PC-9 (cell line): Measurements from ENCODE around the gene ZNF485. TPM values are rescaled to one million over a fixed set of nuclear protein-coding genes. Genes with fewer than 3 reads are reported as not detected.

ENCODE experiments used
- BruUV-seq: library from RNA; stranded (reverse); fragments of 400-500 nt; replicated peaks from 2 replicates; lab custom pipeline; 2021; lab: Mats Ljungman, UMichigan
- CTCF ChIA-PET: fragments of 300-600 bp; sonication (Branson Sonifier 250); formaldehyde crosslinking; loops from one replicate; lab custom pipeline; 2022; ENCODE audit warnings: antibody characterized with exemption; lab: Charles Lee
- POLR2A ChIA-PET: fragments of 300-600 bp; sonication (Branson Sonifier 250); formaldehyde crosslinking; loops from one replicate; lab custom pipeline; 2022; ENCODE audit warnings: antibody characterized with exemption; ENCODE audit not compliant: unreplicated experiment; lab: Charles Lee
- DNase-seq, 2 experiments: peaks; one replicate each; pipeline versions ENCODE4 v3.0.0 to v3.0.0-alpha.2; 2015 to 2022; ENCODE audit warnings: mixed read lengths in 1 of 2
- H2AFZ ChIP-seq: fragments of 200-600 bp; sonication (generic); 2 replicates; pipeline ENCODE4 v1.8.1; 2017; ENCODE audit warnings: antibody characterized with exemption
- H3F3A ChIP-seq: fragments of 200-600 bp; sonication (generic); 2 replicates; pipeline ENCODE4 v1.8.1; 2017; ENCODE audit warnings: antibody characterized with exemption, mild to moderate bottlenecking, low read depth; ENCODE audit not compliant: insufficient read depth
- H3K27ac ChIP-seq: fragments of 200-600 bp; sonication (generic); 2 replicates; pipeline ENCODE4 v1.6.1; 2016; ENCODE audit warnings: mixed run types
- H3K27me3 ChIP-seq: fragments of 200-600 bp; sonication (generic); 2 replicates; pipeline ENCODE4 v1.6.1; 2016; ENCODE audit warnings: low read depth, mixed run types; ENCODE audit not compliant: insufficient read depth
- H3K36me3 ChIP-seq: fragments of 200-600 bp; sonication (generic); 2 replicates; pipeline ENCODE4 v1.6.1; 2016; ENCODE audit warnings: low read depth, mixed run types
- H3K4me1 ChIP-seq: fragments of 200-600 bp; sonication (generic); replicated peaks from 2 replicates; pipeline ENCODE4 v1.6.1; 2016; ENCODE audit warnings: mixed run types; ENCODE audit not compliant: insufficient read depth
- H3K4me2 ChIP-seq: fragments of 200-600 bp; sonication (generic); 2 replicates; pipeline ENCODE4 v1.6.1; 2017; ENCODE audit warnings: mixed run types
- H3K4me3 ChIP-seq: fragments of 200-600 bp; sonication (generic); 2 replicates; pipeline ENCODE4 v1.6.1; 2016; ENCODE audit warnings: mixed run types
- H3K79me2 ChIP-seq: fragments of 200-600 bp; sonication (generic); 2 replicates; pipeline ENCODE4 v1.6.1; 2017; ENCODE audit warnings: low read depth, mixed run types
- H3K9me2 ChIP-seq: fragments of 200-600 bp; sonication (generic); 2 replicates; pipeline ENCODE4 v1.8.1; 2017; ENCODE audit warnings: mild to moderate bottlenecking; ENCODE audit not compliant: insufficient read depth
- H3K9me3 ChIP-seq: fragments of 200-600 bp; sonication (generic); 2 replicates; pipeline ENCODE4 v1.8.1; 2016; ENCODE audit warnings: low read depth; ENCODE audit not compliant: insufficient read depth
- H4K20me1 ChIP-seq: fragments of 200-600 bp; sonication (generic); 2 replicates; pipeline ENCODE4 v1.8.1; 2017; ENCODE audit not compliant: insufficient read depth
- CTCF ChIP-seq: fragments of 200-600 bp; sonication (generic); conservative IDR thresholded peaks from 2 replicates; pipeline ENCODE4 v1.6.1; 2017; ENCODE audit warnings: mixed run types, antibody characterized with exemption, mild to moderate bottlenecking, moderate library complexity
- EZH2 ChIP-seq: fragments of 200-600 bp; sonication (generic); IDR thresholded peaks from 2 replicates; pipeline ENCODE4 v1.8.0; 2017; ENCODE audit warnings: antibody characterized with exemption, low read depth
- intact Hi-C: fragments of 100-400 bp; cut with micrococcal nuclease; formaldehyde crosslinking; loops from one replicate; pipeline ENCODE4 v1.10.0; 2022; ENCODE audit not compliant: unreplicated experiment
- total RNA-seq: library from RNA; stranded (reverse); gene quantifications from 2 replicates; pipeline ENCODE4 v1.2.3, GENCODE V29; 2021

The ZNF485 gene
- total RNA-seq, 1 experiment from 2014 or later = 2.1 TPM

- Histone ChIP-seq H3F3A (no peaks in the 10 kb centered on the region), H3K4me2 (no peak overlapping the region), H3K27me3 (no peaks in the 10 kb centered on the region), H3K36me3 (peaks cover 43% of the 10 kb centered on the region), H3K4me3 (no peak overlapping the region), H3K9me3 (peaks cover 64% of the 10 kb centered on the region), H4K20me1 (no peaks in the 10 kb centered on the region), H2AFZ (no peak overlapping the region), H3K27ac (no peak overlapping the region), H3K79me2 (no peaks in the 10 kb centered on the region), H3K9me2 (no peaks in the 10 kb centered on the region), H3K4me1 (no peaks in the 10 kb centered on the region)
- BruUV-seq = no TSS peak
- intact Hi-C loops = no loop called here
- POLR2A ChIA-PET = no interaction called here
- CTCF ChIA-PET = no interaction called here
- TF ChIP-seq CTCF (no peak), EZH2 (no peak)
- DNase-seq = no peak
Observed at GRCh38 chr10:43616697-43617370, 10.6 kb downstream of the ZNF485 start.

- 0 out of 2 replicates have a peak, but pooled peaks cover 9% of the 10 kb centered on the region for H3K4me1 ChIP-seq
- H3K9me3 ChIP-seq = peaks cover 55% of the 10 kb centered on the region
- DNase-seq = no peak
- peaks cover 22% of the 10 kb centered on the region for H3K36me3 ChIP-seq
- BruUV-seq = no TSS peak
- no peaks in the 10 kb centered on the region for H3F3A ChIP-seq
- H2AFZ ChIP-seq = no peak overlapping the region
- H3K4me3 ChIP-seq = no peak overlapping the region
- intact Hi-C loops = no loop called here
- no peak overlapping the region for H3K27ac ChIP-seq
- no peaks in the 10 kb centered on the region for H3K9me2 ChIP-seq
- POLR2A ChIA-PET = no interaction called here
- no peaks in the 10 kb centered on the region for H3K79me2 ChIP-seq
- no peak for TF ChIP-seq CTCF
- no peak for TF ChIP-seq EZH2
- H3K4me2 ChIP-seq = no peak overlapping the region
- CTCF ChIA-PET = no interaction called here
- H3K27me3 ChIP-seq = no peaks in the 10 kb centered on the region
- no peaks in the 10 kb centered on the region for H4K20me1 ChIP-seq
Observed at GRCh38 chr10:43619368-43619767, 13.1 kb downstream of the ZNF485 start.

- intact Hi-C loops = no loop called here
- H3K4me3 ChIP-seq = no peak overlapping the region
- POLR2A ChIA-PET = no interaction called here
- H3K27me3 ChIP-seq = no peaks in the 10 kb centered on the region
- DNase-seq = no peak
- H3K9me3 ChIP-seq = peaks cover 34% of the 10 kb centered on the region
- no peak overlapping the region for H3K4me2 ChIP-seq
- 0 out of 2 replicates have a peak, but pooled peaks cover 9% of the 10 kb centered on the region for H3K4me1 ChIP-seq
- H3K9me2 ChIP-seq = no peaks in the 10 kb centered on the region
- H4K20me1 ChIP-seq = no peaks in the 10 kb centered on the region
- no peak overlapping the region for H3K27ac ChIP-seq
- no peak for TF ChIP-seq EZH2
- no peak for TF ChIP-seq CTCF
- no peaks in the 10 kb centered on the region for H3K36me3 ChIP-seq
- CTCF ChIA-PET = no interaction called here
- no peaks in the 10 kb centered on the region for H3K79me2 ChIP-seq
- H3F3A ChIP-seq = no peaks in the 10 kb centered on the region
- BruUV-seq = no TSS peak
- no peak overlapping the region for H2AFZ ChIP-seq
Observed at GRCh38 chr10:43622038-43622437, 15.8 kb downstream of the ZNF485 start.
